ENCODE measurements around the gene TACC3.

TACC3 gene

DNA sequence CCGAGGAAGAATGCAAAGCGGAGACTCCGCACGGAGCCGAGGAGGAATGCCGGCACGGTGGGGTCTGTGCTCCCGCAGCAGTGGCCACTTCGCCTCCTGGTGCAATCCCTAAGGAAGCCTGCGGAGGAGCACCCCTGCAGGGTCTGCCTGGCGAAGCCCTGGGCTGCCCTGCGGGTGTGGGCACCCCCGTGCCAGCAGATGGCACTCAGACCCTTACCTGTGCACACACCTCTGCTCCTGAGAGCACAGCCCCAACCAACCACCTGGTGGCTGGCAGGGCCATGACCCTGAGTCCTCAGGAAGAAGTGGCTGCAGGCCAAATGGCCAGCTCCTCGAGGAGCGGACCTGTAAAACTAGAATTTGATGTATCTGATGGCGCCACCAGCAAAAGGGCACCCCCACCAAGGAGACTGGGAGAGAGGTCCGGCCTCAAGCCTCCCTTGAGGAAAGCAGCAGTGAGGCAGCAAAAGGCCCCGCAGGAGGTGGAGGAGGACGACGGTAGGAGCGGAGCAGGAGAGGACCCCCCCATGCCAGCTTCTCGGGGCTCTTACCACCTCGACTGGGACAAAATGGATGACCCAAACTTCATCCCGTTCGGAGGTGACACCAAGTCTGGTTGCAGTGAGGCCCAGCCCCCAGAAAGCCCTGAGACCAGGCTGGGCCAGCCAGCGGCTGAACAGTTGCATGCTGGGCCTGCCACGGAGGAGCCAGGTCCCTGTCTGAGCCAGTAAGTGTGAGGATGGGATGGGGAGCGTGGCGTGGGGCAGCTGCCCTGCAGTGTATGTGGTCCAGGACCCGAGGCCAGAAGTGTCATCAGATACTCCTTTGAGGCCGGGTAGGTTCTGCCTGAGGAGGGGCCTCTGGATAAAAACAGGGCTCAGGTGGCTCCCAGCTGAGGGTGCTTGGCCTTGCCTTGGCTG is 7.0 kb downstream of the TACC3 start:
- TF ChIP-seq, protein P1, sequence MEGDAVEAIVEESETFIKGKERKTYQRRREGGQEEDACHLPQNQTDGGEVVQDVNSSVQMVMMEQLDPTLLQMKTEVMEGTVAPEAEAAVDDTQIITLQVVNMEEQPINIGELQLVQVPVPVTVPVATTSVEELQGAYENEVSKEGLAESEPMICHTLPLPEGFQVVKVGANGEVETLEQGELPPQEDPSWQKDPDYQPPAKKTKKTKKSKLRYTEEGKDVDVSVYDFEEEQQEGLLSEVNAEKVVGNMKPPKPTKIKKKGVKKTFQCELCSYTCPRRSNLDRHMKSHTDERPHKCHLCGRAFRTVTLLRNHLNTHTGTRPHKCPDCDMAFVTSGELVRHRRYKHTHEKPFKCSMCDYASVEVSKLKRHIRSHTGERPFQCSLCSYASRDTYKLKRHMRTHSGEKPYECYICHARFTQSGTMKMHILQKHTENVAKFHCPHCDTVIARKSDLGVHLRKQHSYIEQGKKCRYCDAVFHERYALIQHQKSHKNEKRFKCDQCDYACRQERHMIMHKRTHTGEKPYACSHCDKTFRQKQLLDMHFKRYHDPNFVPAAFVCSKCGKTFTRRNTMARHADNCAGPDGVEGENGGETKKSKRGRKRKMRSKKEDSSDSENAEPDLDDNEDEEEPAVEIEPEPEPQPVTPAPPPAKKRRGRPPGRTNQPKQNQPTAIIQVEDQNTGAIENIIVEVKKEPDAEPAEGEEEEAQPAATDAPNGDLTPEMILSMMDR (conservative IDR thresholded peaks at IDR 0.05; ENCODE audit: low read depth), result no peak
- CTCF ChIA-PET, result interaction anchor here (0.6 kb wide), 3 partner anchors 37 to 597 kb away, joined by 3 to 4 read pairs (median 3); no protein-coding TSS in a partner anchor
- H3K27ac ChIP-seq, result peak overlapping the region; percentile 96
- DNase-seq (ENCODE audit: low spot score), result no peak
- POLR2A ChIA-PET (ENCODE audit: low non-redundant PET), result no interaction called here

DNA sequence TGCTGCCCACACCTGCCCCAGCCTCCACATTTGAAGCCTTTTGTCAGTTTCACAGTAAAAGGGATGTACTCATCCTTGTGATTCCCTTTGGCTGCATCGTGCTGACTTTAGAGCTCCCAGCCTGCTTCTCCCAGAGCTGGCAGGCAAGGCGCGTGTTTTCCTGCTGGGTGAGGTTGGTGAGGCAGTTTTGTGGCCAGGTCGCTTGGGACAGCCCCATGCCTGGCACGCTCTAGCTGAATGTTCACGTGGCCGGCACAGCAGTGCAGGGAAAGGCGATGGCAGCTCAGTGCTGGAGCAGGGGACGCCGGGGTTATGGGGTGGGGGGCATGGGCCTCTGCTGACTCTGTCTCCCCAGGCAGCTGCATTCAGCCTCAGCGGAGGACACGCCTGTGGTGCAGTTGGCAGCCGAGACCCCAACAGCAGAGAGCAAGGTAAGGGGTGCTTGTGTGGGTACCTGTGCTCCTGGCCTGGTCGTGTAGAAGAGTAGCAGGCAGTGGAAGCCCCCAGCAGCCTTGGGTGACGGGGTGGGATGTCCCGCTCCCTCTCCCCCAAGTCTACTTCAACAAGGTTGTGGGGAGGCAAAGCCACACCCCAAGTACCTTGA is 9.3 kb downstream of the TACC3 start:
- peak overlapping the region; percentile 96 for H3K27ac ChIP-seq
- TF ChIP-seq, protein P1 (conservative IDR thresholded peaks at IDR 0.05; ENCODE audit: low read depth), result no peak
- CTCF ChIA-PET, result interaction anchor here (0.6 to 0.7 kb wide), 5 partner anchors 9 to 894 kb away, joined by 3 to 5 read pairs (median 3); no protein-coding TSS in a partner anchor
- POLR2A ChIA-PET (ENCODE audit: low non-redundant PET), result interaction anchor here (0.6 kb wide), 1 partner anchor 8 kb away, joined by 3 read pairs; no protein-coding TSS in a partner anchor
- no peak for DNase-seq (ENCODE audit: low spot score)

DNA sequence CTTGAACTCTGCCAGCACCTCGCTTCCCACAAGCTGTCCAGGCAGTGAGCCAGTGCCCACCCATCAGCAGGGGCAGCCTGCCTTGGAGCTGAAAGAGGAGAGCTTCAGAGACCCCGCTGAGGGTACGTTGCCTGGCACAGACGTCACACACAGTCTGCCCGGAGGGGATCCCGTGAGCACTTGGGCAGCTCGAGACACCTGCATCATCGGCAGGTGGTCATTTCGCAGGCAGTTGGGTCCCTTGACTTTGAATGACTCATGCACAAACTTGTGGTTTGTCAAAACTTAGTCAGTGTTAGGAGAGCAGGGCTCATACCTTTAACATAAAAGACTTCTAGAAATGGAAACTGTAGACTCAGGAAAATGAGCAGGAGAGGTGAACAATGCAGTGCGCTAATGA is 9.9 kb downstream of the TACC3 start:
- peak overlapping the region; percentile 96 for H3K27ac ChIP-seq
- DNase-seq (ENCODE audit: low spot score), result no peak
- POLR2A ChIA-PET (ENCODE audit: low non-redundant PET), result interaction anchor here (0.6 kb wide), 1 partner anchor 8 kb away, joined by 3 read pairs; no protein-coding TSS in a partner anchor
- TF ChIP-seq, protein P1 (conservative IDR thresholded peaks at IDR 0.05; ENCODE audit: low read depth), result no peak
- CTCF ChIA-PET, result no interaction called here

DNA sequence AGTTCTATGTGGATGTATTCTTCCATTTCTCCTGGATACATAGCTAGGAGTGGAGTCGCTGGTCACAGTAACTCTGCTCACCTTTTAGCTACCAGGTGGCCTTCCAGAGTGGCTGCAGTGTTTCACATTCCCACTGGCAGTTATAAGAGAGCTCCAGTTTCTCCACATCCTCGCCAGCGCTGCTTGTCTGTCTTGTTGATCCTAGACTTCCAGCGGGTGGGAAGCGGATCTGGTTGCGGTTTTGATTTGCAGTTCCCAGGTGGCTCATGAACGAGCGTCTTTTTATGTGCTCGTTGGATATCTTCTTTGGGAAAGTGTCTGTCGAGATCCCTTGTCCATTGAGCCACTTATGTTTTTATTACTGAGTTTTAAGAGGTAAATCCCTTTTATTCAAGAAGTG is 11.6 kb downstream of the TACC3 start:
- 0 out of 2 replicates have a peak overlapping the region, but pooled peaks have one; percentile 25 for H3K27ac ChIP-seq
- no peak for DNase-seq (ENCODE audit: low spot score)
- CTCF ChIA-PET, result no interaction called here
- POLR2A ChIA-PET (ENCODE audit: low non-redundant PET), result no interaction called here
- TF ChIP-seq, protein P1 (conservative IDR thresholded peaks at IDR 0.05; ENCODE audit: low read depth), result no peak

DNA sequence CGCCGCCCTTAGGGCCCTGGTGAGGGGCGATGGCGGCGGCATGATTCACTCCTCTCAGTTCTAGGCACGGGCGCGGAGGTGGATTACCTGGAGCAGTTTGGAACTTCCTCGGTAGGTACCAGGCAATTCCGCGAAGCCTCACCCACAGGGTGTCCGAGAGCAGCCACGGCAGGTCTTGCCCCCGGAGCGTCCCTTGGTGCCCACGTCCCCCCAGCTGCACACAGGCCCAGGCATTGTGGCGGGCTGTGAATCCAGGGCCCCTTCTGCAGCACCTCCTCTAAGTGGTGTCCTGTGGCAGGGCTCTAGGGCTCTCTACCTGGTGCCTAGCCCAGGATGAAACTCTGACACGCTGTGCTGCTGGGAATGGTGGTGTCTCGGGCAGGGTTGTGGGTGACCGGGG is 13.9 kb downstream of the TACC3 start:
- POLR2A ChIA-PET (ENCODE audit: low non-redundant PET), result no interaction called here
- CTCF ChIA-PET, result no interaction called here

DNA sequence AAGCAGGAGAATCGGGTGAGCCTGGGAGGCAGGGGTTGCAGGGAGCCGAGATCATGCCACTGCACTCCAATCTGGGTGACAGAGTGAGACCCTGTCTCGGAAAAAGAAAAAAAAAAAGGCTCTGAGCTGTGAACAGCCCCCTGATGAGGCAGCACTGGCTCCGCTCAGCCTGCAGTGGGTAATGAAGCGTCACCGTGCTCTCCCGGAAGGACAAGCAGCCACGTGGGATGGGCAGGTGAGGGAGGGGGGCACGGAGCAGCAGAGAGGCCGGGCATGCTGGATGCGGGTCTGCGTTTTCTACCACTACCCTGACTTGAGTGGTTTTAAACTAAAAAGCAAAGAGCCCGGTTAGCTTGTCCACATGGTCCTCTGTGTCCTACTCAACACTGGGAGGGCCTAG is 15.5 kb downstream of the TACC3 start:
- DNase-seq (ENCODE audit: low spot score), result no peak
- ChIA-PET POLR2A (ENCODE audit: low non-redundant PET) (no interaction called here), CTCF (interaction anchor here (0.6 to 1.1 kb wide), 3 partner anchors 10 to 74 kb away, joined by 3 to 4 read pairs (median 3); no protein-coding TSS in a partner anchor)
- TF ChIP-seq, protein P1 (conservative IDR thresholded peaks at IDR 0.05; ENCODE audit: low read depth), result no peak
- H3K27ac ChIP-seq, result no peak overlapping the region

More for the DNA sequence above, 13.9 kb downstream of the TACC3 start:
- H3K27ac ChIP-seq, result peak overlapping the region; percentile 10; the same call in 1 of the 2 replicates
- DNase-seq (ENCODE audit: low spot score), result no peak
- TF ChIP-seq, protein P1 (conservative IDR thresholded peaks at IDR 0.05; ENCODE audit: low read depth), result no peak

All from RWPE1 (cell line).